Brain microvascular endothelial cell (primary cell): ENCODE results near the gene BPIFA2.

Source experiments
- DNase-seq: peaks from one replicate; pipeline ENCODE4 v3.0.0-alpha.2; 2020
- H3K27ac ChIP-seq: fragments of 250-450 bp; sonication (Bioruptor Pico); 2 replicates; pipeline ENCODE4 v1.5.1; 2020; ENCODE audit warnings: mild to moderate bottlenecking, moderate library complexity
- H3K27me3 ChIP-seq: fragments of 250-450 bp; sonication (Bioruptor Pico); replicated peaks from 2 replicates; pipeline ENCODE4 v1.5.1; 2020; ENCODE audit warnings: mild to moderate bottlenecking
- H3K36me3 ChIP-seq: fragments of 250-450 bp; sonication (Bioruptor Pico); replicated peaks from 2 replicates; pipeline ENCODE4 v1.5.1; 2020; ENCODE audit warnings: mild to moderate bottlenecking
- H3K4me3 ChIP-seq: 2 replicates; pipeline ENCODE4 v1.5.1; 2011; ENCODE audit warnings: low read depth, mild to moderate bottlenecking, control low read depth, low read length, moderate library complexity
- CTCF ChIP-seq: IDR thresholded peaks from 2 replicates; pipeline ENCODE4 v1.5.1; 2011; ENCODE audit warnings: low read depth, mild to moderate bottlenecking, moderate library complexity, low read length, control low read depth, inconsistent platforms; ENCODE audit errors: missing control alignments
- in situ Hi-C: cut with HindIII; loops from 2 replicates; pipeline ENCODE4 v1.10.0; 2017; ENCODE audit warnings: low sequenced_read_pairs, low pct_ligation_motif_present

The BPIFA2 gene

GRCh38 chr20:33163856-33164762 lies 3.9 kb upstream of the BPIFA2 start:
- H3K4me3 ChIP-seq: no peak overlapping the region
- in situ Hi-C loops: no loop called here
- H3K27ac ChIP-seq: no peak overlapping the region
- TF ChIP-seq CTCF: no peak
- DNase-seq: no peak
- H3K36me3 ChIP-seq: no peaks in the 10 kb centered on the region
- no peaks in the 10 kb centered on the region for H3K27me3 ChIP-seq

GRCh38 chr20:33164763-33165095 lies 3.2 kb upstream of the BPIFA2 start:
- in situ Hi-C loops: no loop called here
- no peak for DNase-seq
- TF ChIP-seq CTCF: no peak
- no peaks in the 10 kb centered on the region for H3K27me3 ChIP-seq
- no peak overlapping the region for H3K4me3 ChIP-seq
- H3K27ac ChIP-seq: no peak overlapping the region
- H3K36me3 ChIP-seq: no peaks in the 10 kb centered on the region

GRCh38 chr20:33165416-33166055 lies 2.4 kb upstream of the BPIFA2 start:
- H3K4me3 ChIP-seq: no peak overlapping the region
- H3K27ac ChIP-seq: no peak overlapping the region
- TF ChIP-seq CTCF: no peak
- in situ Hi-C loops: no loop called here
- H3K27me3 ChIP-seq: no peaks in the 10 kb centered on the region
- DNase-seq: no peak
- no peaks in the 10 kb centered on the region for H3K36me3 ChIP-seq

GRCh38 chr20:33166533-33167113 lies 1.3 kb upstream of the BPIFA2 start:
- no peak for DNase-seq
- no peaks in the 10 kb centered on the region for H3K36me3 ChIP-seq
- in situ Hi-C loops: no loop called here
- no peak for TF ChIP-seq CTCF
- H3K27ac ChIP-seq: no peak overlapping the region
- no peaks in the 10 kb centered on the region for H3K27me3 ChIP-seq
- H3K4me3 ChIP-seq: no peak overlapping the region

GRCh38 chr20:33169176-33169794 lies 1.3 kb downstream of the BPIFA2 start:
- no peak overlapping the region for H3K27ac ChIP-seq
- TF ChIP-seq CTCF: peak; percentile 67
- in situ Hi-C loops: no loop called here
- H3K4me3 ChIP-seq: no peak overlapping the region
- DNase-seq: peak; percentile 8
- H3K36me3 ChIP-seq: no peaks in the 10 kb centered on the region
- H3K27me3 ChIP-seq: no peaks in the 10 kb centered on the region
